Measurements from ENCODE around the gene SLCO2B1.

The SLCO2B1 gene

GRCh38 chr11:75240311-75241035 is 89.6 kb downstream of the SLCO2B1 start, which contains the start of gene TPBGL:
Gene TPBGL, plus strand, starts transcription at chr11:75240774. Its CDS starts 276 bp downstream, at chr11:75241050.
- in situ Hi-C loops (cut with MboI; ENCODE audit: low sequenced_read_pairs), result no loop called here
- H3K4me1 ChIP-seq, result no peaks in the 10 kb centered on the region
- H3K4me3 ChIP-seq, result peak within 1 kb of the TSS; percentile 21
- no peaks in the 10 kb centered on the region for H3K36me3 ChIP-seq (replicated peaks)
- H3K9me3 ChIP-seq, result no peaks in the 10 kb centered on the region
- H3K27me3 ChIP-seq (ENCODE audit: low read depth), result peaks cover 15% of the 10 kb centered on the region
- peak in 1 of 2 experiments; percentile 56 for DNase-seq (ENCODE audit: low spot score in 2 of 2)

GRCh38 chr11:75241036-75241905 is 90.4 kb downstream of the SLCO2B1 start:
- Histone ChIP-seq H3K4me3 (peak overlapping the region; percentile 34), H3K27me3 (ENCODE audit: low read depth) (peaks cover 15% of the 10 kb centered on the region), H3K4me1 (no peaks in the 10 kb centered on the region), H3K9me3 (no peaks in the 10 kb centered on the region), H3K36me3 (replicated peaks) (no peaks in the 10 kb centered on the region)
- peak; percentile 69 to 87 for DNase-seq (ENCODE audit: low spot score in 2 of 2)
- in situ Hi-C loops (cut with MboI; ENCODE audit: low sequenced_read_pairs), result no loop called here

- Histone ChIP-seq H3K9me3 (no peaks in the 10 kb centered on the region), H3K27me3 (ENCODE audit: low read depth) (peaks cover 15% of the 10 kb centered on the region), H3K36me3 (replicated peaks) (no peaks in the 10 kb centered on the region), H3K4me3 (peak overlapping the region; percentile 34), H3K4me1 (no peaks in the 10 kb centered on the region)
- in situ Hi-C loops (cut with MboI; ENCODE audit: low sequenced_read_pairs), result no loop called here
- DNase-seq (ENCODE audit: low spot score in 2 of 2), result no peak
These were observed 91.2 kb downstream of the SLCO2B1 start for GRCh38 chr11:75241906-75242644.

GRCh38 chr11:75242722-75243600 is 92.1 kb downstream of the SLCO2B1 start:
- in situ Hi-C loops (cut with MboI; ENCODE audit: low sequenced_read_pairs), result no loop called here
- no peaks in the 10 kb centered on the region for H3K4me1 ChIP-seq
- no peaks in the 10 kb centered on the region for H3K36me3 ChIP-seq (replicated peaks)
- no peaks in the 10 kb centered on the region for H3K9me3 ChIP-seq
- DNase-seq (ENCODE audit: low spot score in 2 of 2), result no peak
- no peak overlapping the region for H3K4me3 ChIP-seq
- peaks cover 15% of the 10 kb centered on the region for H3K27me3 ChIP-seq (ENCODE audit: low read depth)

- no peak for DNase-seq (ENCODE audit: low spot score in 2 of 2)
- H3K4me3 ChIP-seq, result no peak overlapping the region
- in situ Hi-C loops (cut with MboI; ENCODE audit: low sequenced_read_pairs), result no loop called here
- no peaks in the 10 kb centered on the region for H3K4me1 ChIP-seq
- H3K9me3 ChIP-seq, result no peaks in the 10 kb centered on the region
- H3K36me3 ChIP-seq (replicated peaks), result no peaks in the 10 kb centered on the region
- H3K27me3 ChIP-seq (ENCODE audit: low read depth), result peaks cover 15% of the 10 kb centered on the region
These were observed 93.3 kb downstream of the SLCO2B1 start for GRCh38 chr11:75244052-75244814.

GRCh38 chr11:75245356-75246005 is 94.6 kb downstream of the SLCO2B1 start:
- no peaks in the 10 kb centered on the region for H3K4me1 ChIP-seq
- H3K27me3 ChIP-seq (ENCODE audit: low read depth), result peaks cover 6% of the 10 kb centered on the region
- H3K4me3 ChIP-seq, result no peak overlapping the region
- H3K9me3 ChIP-seq, result no peaks in the 10 kb centered on the region
- no peaks in the 10 kb centered on the region for H3K36me3 ChIP-seq (replicated peaks)
- DNase-seq (ENCODE audit: low spot score in 2 of 2), result no peak
- in situ Hi-C loops (cut with MboI; ENCODE audit: low sequenced_read_pairs), result loop anchor here (5.0 kb wide), 2 partner anchors 98 to 223 kb away; no protein-coding TSS in a partner anchor

- no peak overlapping the region for H3K4me3 ChIP-seq
- no peak for DNase-seq (ENCODE audit: low spot score in 2 of 2)
- no peaks in the 10 kb centered on the region for H3K9me3 ChIP-seq
- H3K4me1 ChIP-seq, result no peaks in the 10 kb centered on the region
- in situ Hi-C loops (cut with MboI; ENCODE audit: low sequenced_read_pairs), result loop anchor here (5.0 kb wide), 2 partner anchors 99 to 224 kb away; no protein-coding TSS in a partner anchor
- H3K36me3 ChIP-seq (replicated peaks), result no peaks in the 10 kb centered on the region
- H3K27me3 ChIP-seq (ENCODE audit: low read depth), result 0 out of 2 replicates have a peak, but pooled peaks cover 3% of the 10 kb centered on the region
These were observed 95.2 kb downstream of the SLCO2B1 start for GRCh38 chr11:75246006-75246670.

GRCh38 chr11:75246671-75247350 is 95.9 kb downstream of the SLCO2B1 start:
- Histone ChIP-seq H3K36me3 (replicated peaks) (no peaks in the 10 kb centered on the region), H3K27me3 (ENCODE audit: low read depth) (0 out of 2 replicates have a peak, but pooled peaks cover 3% of the 10 kb centered on the region), H3K4me1 (no peaks in the 10 kb centered on the region), H3K9me3 (no peaks in the 10 kb centered on the region), H3K4me3 (no peak overlapping the region)
- DNase-seq (ENCODE audit: low spot score in 2 of 2), result no peak
- in situ Hi-C loops (cut with MboI; ENCODE audit: low sequenced_read_pairs), result loop anchor here (5.0 kb wide), 2 partner anchors 100 to 225 kb away; no protein-coding TSS in a partner anchor

- in situ Hi-C loops (cut with MboI; ENCODE audit: low sequenced_read_pairs), result loop anchor here (5.0 kb wide), 2 partner anchors 102 to 227 kb away; no protein-coding TSS in a partner anchor
- no peak overlapping the region for H3K4me3 ChIP-seq
- no peaks in the 10 kb centered on the region for H3K27me3 ChIP-seq (ENCODE audit: low read depth)
- no peaks in the 10 kb centered on the region for H3K4me1 ChIP-seq
- no peaks in the 10 kb centered on the region for H3K36me3 ChIP-seq (replicated peaks)
- DNase-seq (ENCODE audit: low spot score in 2 of 2), result no peak
- peaks cover 6% of the 10 kb centered on the region for H3K9me3 ChIP-seq
These were observed 98.0 kb downstream of the SLCO2B1 start for GRCh38 chr11:75248924-75249256.

GRCh38 chr11:75249704-75250103 is 98.8 kb downstream of the SLCO2B1 start:
- DNase-seq (ENCODE audit: low spot score in 2 of 2), result no peak
- Histone ChIP-seq H3K4me1 (no peaks in the 10 kb centered on the region), H3K4me3 (no peak overlapping the region), H3K36me3 (replicated peaks) (no peaks in the 10 kb centered on the region), H3K9me3 (peaks cover 6% of the 10 kb centered on the region), H3K27me3 (ENCODE audit: low read depth) (no peaks in the 10 kb centered on the region)
- in situ Hi-C loops (cut with MboI; ENCODE audit: low sequenced_read_pairs), result loop anchor here (5.0 kb wide), 2 partner anchors 102 to 227 kb away; no protein-coding TSS in a partner anchor

GRCh38 chr11:75254326-75254725 is 103.4 kb downstream of the SLCO2B1 start:
- DNase-seq (ENCODE audit: low spot score in 2 of 2), result no peak
- Histone ChIP-seq H3K27me3 (ENCODE audit: low read depth) (0 out of 2 replicates have a peak, but pooled peaks cover 3% of the 10 kb centered on the region), H3K4me1 (no peaks in the 10 kb centered on the region), H3K9me3 (peaks cover 6% of the 10 kb centered on the region), H3K36me3 (replicated peaks) (no peaks in the 10 kb centered on the region), H3K4me3 (no peak overlapping the region)
- in situ Hi-C loops (cut with MboI; ENCODE audit: low sequenced_read_pairs), result no loop called here

All from HAP-1 (cell line).